ENCODE measurements around the gene ILKAP. TPM values are rescaled to one million over a fixed set of nuclear protein-coding genes. Genes with fewer than 3 reads are reported as not detected.

ILKAP gene
- total RNA-seq, 4 donors from 2014 or later, result 27.3 to 36.0 (median 34.3) TPM

DNA sequence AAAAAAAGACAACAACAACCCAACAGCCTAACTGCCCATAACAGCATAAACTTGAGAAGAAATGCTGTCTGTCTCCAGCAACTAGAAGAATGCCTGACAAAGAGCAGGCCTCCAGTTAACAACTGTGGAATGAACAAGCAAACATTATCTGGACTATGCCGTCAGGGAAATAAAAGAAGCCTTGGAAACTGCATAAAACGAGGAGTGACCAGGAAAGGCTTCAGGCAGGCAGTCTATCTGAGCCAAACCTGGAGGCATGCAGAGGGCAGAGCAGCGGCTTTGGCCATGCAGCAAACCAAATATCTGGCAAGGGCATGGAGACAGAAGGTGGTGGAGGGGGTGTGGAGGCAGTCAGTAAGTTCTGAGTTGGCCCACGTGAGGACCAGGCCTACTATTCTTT is 25.2 kb upstream of the ILKAP start:
- Histone ChIP-seq H3K27ac (replicated peaks in 1 of 4) (peak overlapping the region in 3 of 4 donors; percentile 9 to 60 (median 25)), H3K4me3 (no peak overlapping the region), H3K9me3 (no peaks in the 10 kb centered on the region), H3K27me3 (no peaks in the 10 kb centered on the region), H3K4me1 (peaks cover 0 to 56% (median 47%) of the 10 kb centered on the region in 4 donors), H3K36me3 (peaks cover 0 to 9% (median 0%) of the 10 kb centered on the region in 4 donors)
- 35% methylated on average over 4 of the region's 4 CpGs for WGBS
- TF ChIP-seq EP300 (IDR thresholded peaks at IDR 0.05) (no peak), POLR2AphosphoS5 (IDR thresholded peaks at IDR 0.05) (peak in 1 of 2 donors; percentile 41), POLR2A (IDR thresholded peaks at IDR 0.05; ENCODE audit: low read depth) (no peak)
- TF ChIP-seq, protein P1, sequence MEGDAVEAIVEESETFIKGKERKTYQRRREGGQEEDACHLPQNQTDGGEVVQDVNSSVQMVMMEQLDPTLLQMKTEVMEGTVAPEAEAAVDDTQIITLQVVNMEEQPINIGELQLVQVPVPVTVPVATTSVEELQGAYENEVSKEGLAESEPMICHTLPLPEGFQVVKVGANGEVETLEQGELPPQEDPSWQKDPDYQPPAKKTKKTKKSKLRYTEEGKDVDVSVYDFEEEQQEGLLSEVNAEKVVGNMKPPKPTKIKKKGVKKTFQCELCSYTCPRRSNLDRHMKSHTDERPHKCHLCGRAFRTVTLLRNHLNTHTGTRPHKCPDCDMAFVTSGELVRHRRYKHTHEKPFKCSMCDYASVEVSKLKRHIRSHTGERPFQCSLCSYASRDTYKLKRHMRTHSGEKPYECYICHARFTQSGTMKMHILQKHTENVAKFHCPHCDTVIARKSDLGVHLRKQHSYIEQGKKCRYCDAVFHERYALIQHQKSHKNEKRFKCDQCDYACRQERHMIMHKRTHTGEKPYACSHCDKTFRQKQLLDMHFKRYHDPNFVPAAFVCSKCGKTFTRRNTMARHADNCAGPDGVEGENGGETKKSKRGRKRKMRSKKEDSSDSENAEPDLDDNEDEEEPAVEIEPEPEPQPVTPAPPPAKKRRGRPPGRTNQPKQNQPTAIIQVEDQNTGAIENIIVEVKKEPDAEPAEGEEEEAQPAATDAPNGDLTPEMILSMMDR (IDR thresholded peaks at IDR 0.05), result no peak
- no peak for DNase-seq (ENCODE audit: extremely low spot score)
- intact Hi-C loops (cut with DNase I), result no loop called here

DNA sequence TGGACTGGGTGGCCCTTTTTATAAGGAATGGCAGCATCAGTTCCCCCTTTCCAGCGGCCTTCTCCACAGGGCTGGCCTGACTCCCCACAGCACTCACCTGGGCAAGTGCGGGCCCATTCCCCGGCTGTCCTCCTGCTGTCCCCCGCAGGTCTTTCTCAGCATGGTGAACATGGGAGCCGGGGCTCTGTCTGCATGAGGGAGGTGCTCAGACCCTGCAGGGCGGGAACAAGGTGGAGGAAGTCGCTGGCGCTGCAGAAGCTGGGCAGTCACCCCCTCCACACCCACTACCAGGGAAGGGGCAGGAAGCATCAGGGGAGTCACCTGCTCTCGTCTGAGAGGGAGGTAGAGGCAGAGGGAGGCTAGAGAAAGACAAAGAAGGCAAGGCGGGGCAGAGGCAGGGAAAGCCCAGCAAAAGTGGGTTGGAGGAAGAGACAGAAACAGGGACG is 24.1 kb upstream of the ILKAP start:
- DNase-seq (ENCODE audit: extremely low spot score), result no peak
- Histone ChIP-seq H3K27ac (replicated peaks in 1 of 4) (no peak overlapping the region), H3K9me3 (no peaks in the 10 kb centered on the region), H3K27me3 (no peaks in the 10 kb centered on the region), H3K4me3 (no peak overlapping the region), H3K4me1 (peaks cover 0 to 56% (median 47%) of the 10 kb centered on the region in 4 donors), H3K36me3 (peaks cover 0 to 9% (median 0%) of the 10 kb centered on the region in 4 donors)
- no peak for TF ChIP-seq POLR2AphosphoS5 (IDR thresholded peaks at IDR 0.05)
- TF ChIP-seq EP300 (IDR thresholded peaks at IDR 0.05), result no peak
- TF ChIP-seq, protein P1 (IDR thresholded peaks at IDR 0.05), result no peak
- no peak for TF ChIP-seq POLR2A (IDR thresholded peaks at IDR 0.05; ENCODE audit: low read depth)
- intact Hi-C loops (cut with DNase I), result no loop called here
- WGBS, result 85% methylated on average over 8 of the region's 11 CpGs

DNA sequence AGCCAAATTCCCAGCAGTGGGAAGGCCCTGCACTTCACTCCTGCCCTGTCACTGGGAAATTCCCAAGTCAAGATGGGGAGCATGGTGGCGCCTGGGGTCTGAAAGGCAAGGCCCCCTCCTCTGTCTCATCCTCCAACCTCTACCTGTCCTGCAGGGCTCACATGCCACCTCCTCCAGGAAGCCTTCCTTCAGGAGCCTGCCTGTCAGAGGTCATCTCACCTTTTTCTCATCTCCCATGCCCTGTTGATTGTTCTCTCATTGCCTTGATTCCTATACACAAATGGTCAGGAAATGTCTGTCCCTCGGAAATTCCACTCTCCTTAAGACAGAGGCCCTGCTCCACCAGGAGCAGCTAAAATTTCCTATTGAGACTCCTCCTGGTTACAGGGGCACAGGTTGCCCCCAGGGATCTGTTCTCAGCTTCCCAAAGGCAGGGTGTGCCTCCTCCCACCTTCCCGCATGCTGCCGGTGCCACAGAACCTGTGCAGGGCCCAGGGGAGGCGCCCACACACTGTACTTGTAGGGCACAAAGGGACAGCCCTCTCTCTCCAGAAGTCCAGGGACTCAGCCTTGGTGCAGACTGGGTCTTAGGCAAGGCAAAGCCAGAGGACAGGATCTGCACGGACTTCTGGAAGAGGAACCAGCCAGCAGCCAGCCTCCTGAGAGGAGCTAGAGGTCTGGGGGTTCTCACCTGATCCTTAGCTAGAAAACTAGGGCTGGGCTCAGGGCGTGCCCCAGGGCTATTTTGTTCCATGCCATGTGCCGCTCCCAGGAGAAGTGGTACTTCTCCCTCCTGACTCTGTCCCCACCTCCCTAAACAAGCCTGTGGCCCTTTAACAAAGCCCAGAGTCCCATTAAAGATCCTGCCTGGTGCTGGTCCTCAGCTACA is 23.4 kb upstream of the ILKAP start:
- TF ChIP-seq EP300 (IDR thresholded peaks at IDR 0.05) (no peak), POLR2AphosphoS5 (IDR thresholded peaks at IDR 0.05) (no peak), POLR2A (IDR thresholded peaks at IDR 0.05; ENCODE audit: low read depth) (no peak)
- TF ChIP-seq, protein P1 (IDR thresholded peaks at IDR 0.05), result no peak
- WGBS, result 79% methylated on average over 6 of the region's 8 CpGs
- no peak for DNase-seq (ENCODE audit: extremely low spot score)
- Histone ChIP-seq H3K27me3 (no peaks in the 10 kb centered on the region), H3K4me3 (no peak overlapping the region), H3K27ac (replicated peaks in 1 of 4) (no peak overlapping the region), H3K9me3 (no peaks in the 10 kb centered on the region), H3K4me1 (peaks cover 0 to 52% (median 45%) of the 10 kb centered on the region in 4 donors), H3K36me3 (peaks cover 0 to 9% (median 0%) of the 10 kb centered on the region in 4 donors)
- intact Hi-C loops (cut with DNase I), result no loop called here

DNA sequence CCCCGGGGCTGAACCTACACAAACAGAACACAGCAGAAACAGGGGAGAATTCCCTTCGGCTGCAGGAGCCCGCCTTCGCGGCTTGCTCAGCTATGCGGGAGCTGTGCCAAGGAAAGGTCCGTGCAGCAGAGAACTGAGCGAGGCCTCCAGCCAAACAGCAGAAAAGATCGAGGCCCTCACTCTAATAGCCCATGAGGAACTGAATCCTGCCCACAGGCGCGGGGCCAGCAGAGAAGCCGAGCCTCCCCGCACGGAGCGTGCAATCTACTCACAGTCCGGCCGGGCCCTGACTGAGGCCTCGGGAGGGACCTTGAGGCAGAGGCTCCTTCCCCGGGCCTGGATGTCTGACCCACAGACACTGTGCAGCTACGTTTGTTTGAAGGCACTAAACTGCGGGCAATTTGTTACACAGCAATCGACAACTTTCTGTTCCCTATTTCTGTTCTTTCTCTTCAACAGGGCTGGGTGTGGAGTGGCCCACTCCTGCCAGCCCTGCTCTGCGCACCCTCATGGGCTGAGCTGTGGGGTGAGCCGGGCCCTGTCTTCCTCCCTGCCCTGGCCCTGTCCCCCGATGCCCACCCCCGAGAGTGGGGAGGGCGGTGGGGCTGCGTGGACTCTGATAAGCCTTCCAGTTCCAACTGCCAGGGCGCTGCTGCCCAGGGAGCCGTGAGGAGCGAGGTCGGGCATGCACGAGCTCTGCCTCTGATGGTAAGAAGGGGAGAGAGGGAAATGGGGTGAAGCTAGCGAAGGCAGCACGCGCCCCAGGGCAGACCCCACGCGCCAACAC is 22.6 kb upstream of the ILKAP start:
- no peak for TF ChIP-seq EP300 (IDR thresholded peaks at IDR 0.05)
- no peak for TF ChIP-seq POLR2AphosphoS5 (IDR thresholded peaks at IDR 0.05)
- no peak for TF ChIP-seq POLR2A (IDR thresholded peaks at IDR 0.05; ENCODE audit: low read depth)
- TF ChIP-seq, protein P1 (IDR thresholded peaks at IDR 0.05), result no peak
- Histone ChIP-seq H3K4me3 (no peak overlapping the region), H3K36me3 (peaks cover 0 to 9% (median 0%) of the 10 kb centered on the region in 4 donors), H3K9me3 (no peaks in the 10 kb centered on the region), H3K27me3 (no peaks in the 10 kb centered on the region), H3K27ac (replicated peaks in 1 of 4) (peak overlapping the region in 2 of 4 donors; percentile 23 to 36), H3K4me1 (peaks cover 0 to 45% (median 39%) of the 10 kb centered on the region in 4 donors)
- WGBS, result 71% methylated on average over 33 of the region's 38 CpGs
- intact Hi-C loops (cut with DNase I), result no loop called here
- DNase-seq (ENCODE audit: extremely low spot score), result no peak

All from esophagus muscularis mucosa (tissue), 4 donors.